T-helper 2 cell treated with Interferon-gamma antibody and Interleukin-4, amounts not matched to agents 5 μg/mL and 100 μg/mL, for 36 hours (primary cell): Measurements from ENCODE around the gene TRABD2B.

Source experiments
- DNase-seq: peaks from one replicate; pipeline ENCODE4 v3.0.0; 2021; ENCODE audit warnings: low spot score
- H3K27ac Mint-ChIP-seq: one replicate; pipeline ENCODE4 v1.8.0; 2021; ENCODE audit warnings: mild to moderate bottlenecking, mixed read lengths
- H3K27me3 Mint-ChIP-seq: one replicate; pipeline ENCODE4 v1.8.0; 2021; ENCODE audit warnings: low read depth, mixed read lengths
- H3K36me3 Mint-ChIP-seq: one replicate; pipeline ENCODE4 v1.8.0; 2021; ENCODE audit warnings: low read depth, mixed read lengths
- H3K4me1 Mint-ChIP-seq: one replicate; pipeline ENCODE4 v1.8.0; 2021; ENCODE audit warnings: low read depth, mixed read lengths
- H3K4me3 Mint-ChIP-seq: one replicate; pipeline ENCODE4 v1.8.0; 2022; ENCODE audit warnings: mild to moderate bottlenecking, moderate library complexity, mixed read lengths
- H3K9me3 Mint-ChIP-seq: one replicate; pipeline ENCODE4 v1.8.0; 2021; ENCODE audit warnings: mixed read lengths

The TRABD2B gene

GRCh38 chr1:47997289-47998200, at the start of gene TRABD2B:
Gene TRABD2B (minus strand): TSS chr1:47997385.
- Mint-ChIP-seq H3K9me3 (no peaks in the 10 kb centered on the region), H3K4me3 (peak within 1 kb of the TSS; percentile 65), H3K27me3 (peaks cover 45% of the 10 kb centered on the region), H3K27ac (no peak within 1 kb of the TSS), H3K36me3 (no peaks in the 10 kb centered on the region), H3K4me1 (peaks cover 2% of the 10 kb centered on the region)
- peak; percentile 58 for DNase-seq

GRCh38 chr1:48044311-48044710, 47.1 kb upstream of the TRABD2B start:
- Mint-ChIP-seq H3K27ac (no peak overlapping the region), H3K4me1 (peaks cover 3% of the 10 kb centered on the region), H3K36me3 (no peaks in the 10 kb centered on the region), H3K27me3 (no peaks in the 10 kb centered on the region), H3K9me3 (no peaks in the 10 kb centered on the region), H3K4me3 (no peak overlapping the region)
- DNase-seq = no peak

GRCh38 chr1:48043622-48044021, 46.4 kb upstream of the TRABD2B start:
- Mint-ChIP-seq H3K27ac (no peak overlapping the region), H3K27me3 (no peaks in the 10 kb centered on the region), H3K4me3 (no peak overlapping the region), H3K4me1 (peaks cover 3% of the 10 kb centered on the region), H3K36me3 (no peaks in the 10 kb centered on the region), H3K9me3 (no peaks in the 10 kb centered on the region)
- DNase-seq = no peak

- H3K36me3 Mint-ChIP-seq = no peaks in the 10 kb centered on the region
- H3K27ac Mint-ChIP-seq = no peak overlapping the region
- no peak for DNase-seq
- peaks cover 4% of the 10 kb centered on the region for H3K27me3 Mint-ChIP-seq
- H3K9me3 Mint-ChIP-seq = no peaks in the 10 kb centered on the region
- H3K4me3 Mint-ChIP-seq = no peak overlapping the region
- H3K4me1 Mint-ChIP-seq = no peaks in the 10 kb centered on the region
Observed at GRCh38 chr1:48040154-48040553, 43.0 kb upstream of the TRABD2B start.

- Mint-ChIP-seq H3K36me3 (no peaks in the 10 kb centered on the region), H3K4me1 (no peaks in the 10 kb centered on the region), H3K4me3 (no peak overlapping the region), H3K9me3 (no peaks in the 10 kb centered on the region), H3K27ac (no peak overlapping the region), H3K27me3 (peaks cover 4% of the 10 kb centered on the region)
- no peak for DNase-seq
Observed at GRCh38 chr1:48039088-48040054, 42.2 kb upstream of the TRABD2B start.

- H3K27ac Mint-ChIP-seq = no peak overlapping the region
Observed at GRCh38 chr1:48038270-48038767, 41.1 kb upstream of the TRABD2B start.

GRCh38 chr1:48036710-48037355, 39.6 kb upstream of the TRABD2B start:
- Mint-ChIP-seq H3K4me3 (no peak overlapping the region), H3K4me1 (no peaks in the 10 kb centered on the region), H3K27me3 (peaks cover 4% of the 10 kb centered on the region), H3K36me3 (no peaks in the 10 kb centered on the region), H3K9me3 (no peaks in the 10 kb centered on the region), H3K27ac (no peak overlapping the region)
- DNase-seq = no peak

More at GRCh38 chr1:48038270-48038767, 41.1 kb upstream of the TRABD2B start:
- H3K27me3 Mint-ChIP-seq = peaks cover 4% of the 10 kb centered on the region
- H3K36me3 Mint-ChIP-seq = no peaks in the 10 kb centered on the region
- no peak overlapping the region for H3K4me3 Mint-ChIP-seq
- no peak for DNase-seq
- H3K4me1 Mint-ChIP-seq = no peaks in the 10 kb centered on the region
- H3K9me3 Mint-ChIP-seq = no peaks in the 10 kb centered on the region

GRCh38 chr1:48035371-48036141, 38.4 kb upstream of the TRABD2B start:
- no peak overlapping the region for H3K4me3 Mint-ChIP-seq
- no peaks in the 10 kb centered on the region for H3K4me1 Mint-ChIP-seq
- H3K27ac Mint-ChIP-seq = no peak overlapping the region
- no peaks in the 10 kb centered on the region for H3K36me3 Mint-ChIP-seq
- peaks cover 4% of the 10 kb centered on the region for H3K27me3 Mint-ChIP-seq
- no peak for DNase-seq
- H3K9me3 Mint-ChIP-seq = no peaks in the 10 kb centered on the region

GRCh38 chr1:48033495-48034045, 36.4 kb upstream of the TRABD2B start:
- DNase-seq = no peak
- Mint-ChIP-seq H3K4me3 (no peak overlapping the region), H3K27me3 (peaks cover 4% of the 10 kb centered on the region), H3K9me3 (no peaks in the 10 kb centered on the region), H3K36me3 (no peaks in the 10 kb centered on the region), H3K27ac (no peak overlapping the region), H3K4me1 (no peaks in the 10 kb centered on the region)

GRCh38 chr1:48031676-48032075, 34.5 kb upstream of the TRABD2B start:
- Mint-ChIP-seq H3K27me3 (no peaks in the 10 kb centered on the region), H3K36me3 (no peaks in the 10 kb centered on the region), H3K27ac (no peak overlapping the region), H3K4me1 (no peaks in the 10 kb centered on the region), H3K4me3 (no peak overlapping the region), H3K9me3 (no peaks in the 10 kb centered on the region)
- no peak for DNase-seq

GRCh38 chr1:48030696-48031365, 33.6 kb upstream of the TRABD2B start:
- no peak for DNase-seq
- Mint-ChIP-seq H3K27me3 (no peaks in the 10 kb centered on the region), H3K36me3 (no peaks in the 10 kb centered on the region), H3K4me3 (no peak overlapping the region), H3K4me1 (no peaks in the 10 kb centered on the region), H3K9me3 (no peaks in the 10 kb centered on the region), H3K27ac (no peak overlapping the region)

GRCh38 chr1:48030211-48030610, 33.0 kb upstream of the TRABD2B start:
- Mint-ChIP-seq H3K27me3 (no peaks in the 10 kb centered on the region), H3K4me1 (no peaks in the 10 kb centered on the region), H3K4me3 (no peak overlapping the region), H3K27ac (no peak overlapping the region), H3K36me3 (no peaks in the 10 kb centered on the region), H3K9me3 (no peaks in the 10 kb centered on the region)
- no peak for DNase-seq
